Mesothelial cell of epicardium (in vitro differentiated cells): ENCODE data around the gene MYO1E. TPM values are rescaled to one million over a fixed set of nuclear protein-coding genes. Genes with fewer than 3 reads are reported as not detected.

ENCODE experiments used
- DNase-seq, 2 experiments: peaks; one replicate each; pipeline ENCODE4 v3.0.0; 2021; ENCODE audit warnings: low spot score in 2 of 2; ENCODE audit not compliant: unreplicated experiment in 2 of 2
- H3K27ac Mint-ChIP-seq: 2 replicates; pipeline ENCODE4 v1.8.0; 2021; ENCODE audit warnings: mixed read lengths
- H3K27me3 Mint-ChIP-seq: 2 replicates; pipeline ENCODE4 v1.8.0; 2021; ENCODE audit warnings: low read depth, mixed read lengths
- H3K36me3 Mint-ChIP-seq: 2 replicates; pipeline ENCODE4 v1.8.0; 2021; ENCODE audit warnings: mixed read lengths
- H3K4me1 Mint-ChIP-seq: 2 replicates; pipeline ENCODE4 v1.8.0; 2021; ENCODE audit warnings: mixed read lengths
- H3K4me3 Mint-ChIP-seq: 2 replicates; pipeline ENCODE4 v1.8.0; 2021; ENCODE audit warnings: mild to moderate bottlenecking, moderate library complexity, mixed read lengths
- H3K9me3 Mint-ChIP-seq: 2 replicates; pipeline ENCODE4 v1.8.0; 2021; ENCODE audit warnings: mixed read lengths
- CTCF ChIP-seq: fragments of 200-600 bp; sonication (generic); IDR thresholded peaks from one replicate; pipeline ENCODE4 v1.5.0; 2021; ENCODE audit warnings: antibody characterized with exemption; ENCODE audit not compliant: unreplicated experiment
- total RNA-seq: library from RNA; stranded (reverse); gene quantifications from 3 replicates; pipeline ENCODE4 v1.2.1, GENCODE V29; 2021

The MYO1E gene
- total RNA-seq, 1 donor from 2014 or later: 54.2 TPM

GRCh38 chr15:59377924-59378323 lies 5.3 kb upstream of the MYO1E start:
- Mint-ChIP-seq H3K27ac (no peak overlapping the region), H3K4me3 (no peak overlapping the region), H3K9me3 (no peaks in the 10 kb centered on the region), H3K4me1 (peaks cover 11% of the 10 kb centered on the region), H3K27me3 (no peaks in the 10 kb centered on the region), H3K36me3 (peaks cover 19% of the 10 kb centered on the region)
- no peak for DNase-seq
- no peak for TF ChIP-seq CTCF

GRCh38 chr15:59376733-59377132 lies 4.1 kb upstream of the MYO1E start:
- no peak for DNase-seq
- Mint-ChIP-seq H3K4me3 (no peak overlapping the region), H3K36me3 (peaks cover 9% of the 10 kb centered on the region), H3K4me1 (peaks cover 13% of the 10 kb centered on the region), H3K27me3 (no peaks in the 10 kb centered on the region), H3K9me3 (no peaks in the 10 kb centered on the region), H3K27ac (no peak overlapping the region)
- TF ChIP-seq CTCF: no peak

- Mint-ChIP-seq H3K27ac (peak overlapping the region; percentile 99), H3K4me1 (peaks cover 21% of the 10 kb centered on the region), H3K4me3 (peak overlapping the region; percentile 95), H3K27me3 (peaks cover 12% of the 10 kb centered on the region), H3K36me3 (no peaks in the 10 kb centered on the region), H3K9me3 (no peaks in the 10 kb centered on the region)
- DNase-seq: no peak
- no peak for TF ChIP-seq CTCF
These were observed 544 bp upstream of the MYO1E start for GRCh38 chr15:59373215-59373614.

- H3K9me3 Mint-ChIP-seq: no peaks in the 10 kb centered on the region
- H3K4me3 Mint-ChIP-seq: peak overlapping the region; percentile 95
- DNase-seq: peak in 1 of 2 experiments; percentile 40
- TF ChIP-seq CTCF: no peak
- H3K4me1 Mint-ChIP-seq: peaks cover 21% of the 10 kb centered on the region
- peak overlapping the region; percentile 99 for H3K27ac Mint-ChIP-seq
- peaks cover 12% of the 10 kb centered on the region for H3K27me3 Mint-ChIP-seq
- H3K36me3 Mint-ChIP-seq: no peaks in the 10 kb centered on the region
These were observed 966 bp downstream of the MYO1E start for GRCh38 chr15:59371458-59372351.

- Mint-ChIP-seq H3K4me1 (peaks cover 21% of the 10 kb centered on the region), H3K4me3 (no peak overlapping the region), H3K9me3 (no peaks in the 10 kb centered on the region), H3K27me3 (peaks cover 12% of the 10 kb centered on the region), H3K36me3 (no peaks in the 10 kb centered on the region), H3K27ac (no peak overlapping the region)
- TF ChIP-seq CTCF: no peak
- no peak for DNase-seq
These were observed 3.1 kb downstream of the MYO1E start for GRCh38 chr15:59369597-59369996.
